HEK293 (cell line): Measurements from ENCODE around the gene HMGN1.
A peak's percentile ranks its signal among the peaks of the same experiment; 100 is the strongest.

ENCODE experiments used
- CTCF ChIA-PET: fragments of 350-600 bp; formaldehyde crosslinking; extraction: SDS; loops from one replicate; lab custom pipeline; 2021; ENCODE audit warnings: antibody characterized with exemption; lab: Yijun Ruan, JAX
- POLR2A ChIA-PET: fragments of 300-600 bp; formaldehyde crosslinking; extraction: SDS; loops from one replicate; lab custom pipeline; 2020; ENCODE audit warnings: antibody characterized with exemption, inconsistent platforms; lab: Yijun Ruan, JAX
- H3K27ac ChIP-seq: fragments of 200-500 bp; sonication (Bioruptor generic); 2 replicates; pipeline ENCODE4 v1.5.1; 2014; ENCODE audit warnings: low read depth, low read length, control low read depth, inconsistent platforms; ENCODE audit errors: extremely low read depth
- H3K36me3 ChIP-seq, 2 experiments: fragments of 200-500 bp in 1 of 2; sonication (Bioruptor generic) in 1 of 2; 1 replicate in 1 of 2; 2 replicates in 1 of 2; pipeline ENCODE4 v1.5.1; 2014 to 2017; ENCODE audit warnings: inconsistent platforms in 2 of 2, low read length in 2 of 2; ENCODE audit not compliant: control insufficient read depth in 2 of 2, insufficient read depth in 1 of 2
- H3K4me1 ChIP-seq: fragments of 200-500 bp; sonication (Bioruptor generic); 2 replicates; pipeline ENCODE4 v1.5.1; 2014; ENCODE audit warnings: mild to moderate bottlenecking, low read length, inconsistent platforms; ENCODE audit not compliant: control insufficient read depth, insufficient read depth
- H3K4me3 ChIP-seq: 2 replicates; pipeline ENCODE4 v1.5.1; 2011; ENCODE audit warnings: low read depth, mild to moderate bottlenecking, control low read depth, low read length, moderate library complexity
- H3K9me3 ChIP-seq: fragments of 200-500 bp; sonication (Bioruptor generic); 2 replicates; pipeline ENCODE4 v1.5.1; 2014; ENCODE audit warnings: low read depth, low read length, inconsistent platforms; ENCODE audit not compliant: control insufficient read depth, insufficient read depth
- IKZF3 ChIP-seq: fragments of 450-650 bp; IDR thresholded peaks from 2 replicates; pipeline ENCODE4 v1.5.0; 2018; ENCODE audit warnings: missing biosample characterization, mild to moderate bottlenecking, missing genetic modification characterization, moderate library complexity
- KLF10 ChIP-seq: fragments of 450-650 bp; IDR thresholded peaks from 2 replicates; pipeline ENCODE4 v1.5.1; 2018; ENCODE audit warnings: missing biosample characterization, mild to moderate bottlenecking, missing genetic modification characterization
- SCRT1 ChIP-seq: fragments of 450-650 bp; formaldehyde crosslinking; IDR thresholded peaks from 2 replicates; pipeline ENCODE4 v1.5.1; 2016; ENCODE audit warnings: missing biosample characterization, missing genetic modification characterization, borderline replicate concordance
- YY2 ChIP-seq: fragments of 450-650 bp; formaldehyde crosslinking; IDR thresholded peaks from 2 replicates; pipeline ENCODE4 v1.5.1; 2016; ENCODE audit warnings: missing biosample characterization, missing genetic modification characterization
- ZBTB17 ChIP-seq: fragments of 450-650 bp; formaldehyde crosslinking; IDR thresholded peaks from 2 replicates; pipeline ENCODE4 v1.5.1; 2016; ENCODE audit warnings: missing biosample characterization, missing genetic modification characterization
- ZFP41 ChIP-seq: fragments of 450-650 bp; formaldehyde crosslinking; IDR thresholded peaks from 2 replicates; pipeline ENCODE4 v1.5.1; 2016; ENCODE audit warnings: missing biosample characterization, missing genetic modification characterization, borderline replicate concordance
- ZNF169 ChIP-seq: fragments of 450-650 bp; formaldehyde crosslinking; IDR thresholded peaks from 2 replicates; pipeline ENCODE4 v1.5.1; 2016; ENCODE audit warnings: missing biosample characterization, missing genetic modification characterization
- ZNF223 ChIP-seq: fragments of 450-650 bp; formaldehyde crosslinking; IDR thresholded peaks from 2 replicates; pipeline ENCODE4 v1.5.1; 2016; ENCODE audit warnings: missing biosample characterization, missing genetic modification characterization
- ZNF24 ChIP-seq: fragments of 450-650 bp; formaldehyde crosslinking; IDR thresholded peaks from 2 replicates; pipeline ENCODE4 v1.5.1; 2016; ENCODE audit warnings: missing biosample characterization, missing genetic modification characterization
- ZNF280D ChIP-seq: fragments of 450-650 bp; formaldehyde crosslinking; IDR thresholded peaks from 2 replicates; pipeline ENCODE4 v1.5.1; 2016; ENCODE audit warnings: missing biosample characterization, missing genetic modification characterization
- ZNF362 ChIP-seq: fragments of 450-650 bp; formaldehyde crosslinking; IDR thresholded peaks from 2 replicates; pipeline ENCODE4 v1.5.1; 2016; ENCODE audit warnings: missing biosample characterization, missing genetic modification characterization
- ZNF433 ChIP-seq: fragments of 450-650 bp; formaldehyde crosslinking; IDR thresholded peaks from 2 replicates; pipeline ENCODE4 v1.5.1; 2016; ENCODE audit warnings: missing biosample characterization, missing genetic modification characterization, low read depth
- ZNF521 ChIP-seq: fragments of 450-650 bp; formaldehyde crosslinking; IDR thresholded peaks from 2 replicates; pipeline ENCODE4 v1.5.1; 2017; ENCODE audit warnings: missing biosample characterization, mild to moderate bottlenecking, missing genetic modification characterization
- ZNF560 ChIP-seq: fragments of 450-650 bp; formaldehyde crosslinking; IDR thresholded peaks from 2 replicates; pipeline ENCODE4 v1.5.1; 2017; ENCODE audit warnings: missing biosample characterization, missing genetic modification characterization, borderline replicate concordance
- ZNF701 ChIP-seq: fragments of 450-650 bp; formaldehyde crosslinking; IDR thresholded peaks from 2 replicates; pipeline ENCODE4 v1.5.1; 2016; ENCODE audit warnings: missing biosample characterization, missing genetic modification characterization
- ZNF76 ChIP-seq: fragments of 450-650 bp; formaldehyde crosslinking; IDR thresholded peaks from 2 replicates; pipeline ENCODE4; 2016; ENCODE audit warnings: low read depth, missing biosample characterization, missing genetic modification characterization, borderline replicate concordance
- ZNF768 ChIP-seq: fragments of 450-650 bp; formaldehyde crosslinking; IDR thresholded peaks from 2 replicates; pipeline ENCODE4 v1.5.1; 2018; ENCODE audit warnings: missing biosample characterization, mild to moderate bottlenecking, missing genetic modification characterization
- ZNF785 ChIP-seq: fragments of 450-650 bp; formaldehyde crosslinking; IDR thresholded peaks from 2 replicates; pipeline ENCODE4 v1.5.1; 2016; ENCODE audit warnings: missing biosample characterization, missing genetic modification characterization
- TF ChIP-seq, protein P1 (sequence below): sonication (generic); formaldehyde crosslinking; IDR thresholded peaks from 2 replicates; pipeline ENCODE4 v1.8.1; 2022; ENCODE audit warnings: mild to moderate bottlenecking, moderate library complexity, missing genetic modification reagents
- TF ChIP-seq, protein P2 (sequence below): fragments of 450-650 bp; formaldehyde crosslinking; conservative IDR thresholded peaks from 2 replicates; pipeline ENCODE4 v1.5.1; 2016; ENCODE audit warnings: low read depth, missing biosample characterization, missing genetic modification characterization
- TF ChIP-seq, protein P3 (sequence below): fragments of 450-650 bp; formaldehyde crosslinking; IDR thresholded peaks from 2 replicates; pipeline ENCODE4 v1.5.1; 2016; ENCODE audit warnings: missing biosample characterization, missing genetic modification characterization

The HMGN1 gene

GRCh38 chr21:39313571-39314142 lies 35.2 kb downstream of the HMGN1 start, which contains the start of gene BRWD1:
BRWD1 (minus strand) TSS chr21:39313632; CDS start chr21:39313491, 141 bp downstream.
- Histone ChIP-seq H3K27ac (peak within 1 kb of the TSS; percentile 81), H3K4me1 (peaks cover 6% of the 10 kb centered on the region; the same call in 1 of the 2 replicates), H3K4me3 (peak within 1 kb of the TSS; percentile 78), H3K9me3 (no peaks in the 10 kb centered on the region), H3K36me3 (peaks cover 24 to 29% of the 10 kb centered on the region in 2 experiments)
- POLR2A ChIA-PET, result interaction anchor here (0.6 to 6.8 kb wide), 20 partner anchors 13 to 526 kb away, joined by 3 to 79 read pairs (median 5); partner anchors contain the start of genes ETS2, HMGN1 and PSMG1
- CTCF ChIA-PET, result interaction anchor here (1.0 to 1.1 kb wide), 2 partner anchors 74 to 85 kb away, joined by 3 read pairs; no protein-coding TSS in a partner anchor
- TF ChIP-seq, protein P1, sequence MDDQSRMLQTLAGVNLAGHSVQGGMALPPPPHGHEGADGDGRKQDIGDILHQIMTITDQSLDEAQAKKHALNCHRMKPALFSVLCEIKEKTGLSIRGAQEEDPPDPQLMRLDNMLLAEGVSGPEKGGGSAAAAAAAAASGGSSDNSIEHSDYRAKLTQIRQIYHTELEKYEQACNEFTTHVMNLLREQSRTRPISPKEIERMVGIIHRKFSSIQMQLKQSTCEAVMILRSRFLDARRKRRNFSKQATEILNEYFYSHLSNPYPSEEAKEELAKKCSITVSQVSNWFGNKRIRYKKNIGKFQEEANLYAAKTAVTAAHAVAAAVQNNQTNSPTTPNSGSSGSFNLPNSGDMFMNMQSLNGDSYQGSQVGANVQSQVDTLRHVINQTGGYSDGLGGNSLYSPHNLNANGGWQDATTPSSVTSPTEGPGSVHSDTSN (CRISPR knock-in tag), result no peak; the same call in 1 of the 2 replicates
- peak; percentile 94 for TF ChIP-seq KLF10 (tag by site-specific recombination)
- peak; percentile 98 for TF ChIP-seq YY2
- peak; percentile 77 for TF ChIP-seq IKZF3 (tag by site-specific recombination)
- peak; percentile 83 for TF ChIP-seq ZNF362
- TF ChIP-seq ZNF433 (tag by site-specific recombination), result no peak
- TF ChIP-seq ZNF280D, result peak; percentile 85
- TF ChIP-seq, protein P2, sequence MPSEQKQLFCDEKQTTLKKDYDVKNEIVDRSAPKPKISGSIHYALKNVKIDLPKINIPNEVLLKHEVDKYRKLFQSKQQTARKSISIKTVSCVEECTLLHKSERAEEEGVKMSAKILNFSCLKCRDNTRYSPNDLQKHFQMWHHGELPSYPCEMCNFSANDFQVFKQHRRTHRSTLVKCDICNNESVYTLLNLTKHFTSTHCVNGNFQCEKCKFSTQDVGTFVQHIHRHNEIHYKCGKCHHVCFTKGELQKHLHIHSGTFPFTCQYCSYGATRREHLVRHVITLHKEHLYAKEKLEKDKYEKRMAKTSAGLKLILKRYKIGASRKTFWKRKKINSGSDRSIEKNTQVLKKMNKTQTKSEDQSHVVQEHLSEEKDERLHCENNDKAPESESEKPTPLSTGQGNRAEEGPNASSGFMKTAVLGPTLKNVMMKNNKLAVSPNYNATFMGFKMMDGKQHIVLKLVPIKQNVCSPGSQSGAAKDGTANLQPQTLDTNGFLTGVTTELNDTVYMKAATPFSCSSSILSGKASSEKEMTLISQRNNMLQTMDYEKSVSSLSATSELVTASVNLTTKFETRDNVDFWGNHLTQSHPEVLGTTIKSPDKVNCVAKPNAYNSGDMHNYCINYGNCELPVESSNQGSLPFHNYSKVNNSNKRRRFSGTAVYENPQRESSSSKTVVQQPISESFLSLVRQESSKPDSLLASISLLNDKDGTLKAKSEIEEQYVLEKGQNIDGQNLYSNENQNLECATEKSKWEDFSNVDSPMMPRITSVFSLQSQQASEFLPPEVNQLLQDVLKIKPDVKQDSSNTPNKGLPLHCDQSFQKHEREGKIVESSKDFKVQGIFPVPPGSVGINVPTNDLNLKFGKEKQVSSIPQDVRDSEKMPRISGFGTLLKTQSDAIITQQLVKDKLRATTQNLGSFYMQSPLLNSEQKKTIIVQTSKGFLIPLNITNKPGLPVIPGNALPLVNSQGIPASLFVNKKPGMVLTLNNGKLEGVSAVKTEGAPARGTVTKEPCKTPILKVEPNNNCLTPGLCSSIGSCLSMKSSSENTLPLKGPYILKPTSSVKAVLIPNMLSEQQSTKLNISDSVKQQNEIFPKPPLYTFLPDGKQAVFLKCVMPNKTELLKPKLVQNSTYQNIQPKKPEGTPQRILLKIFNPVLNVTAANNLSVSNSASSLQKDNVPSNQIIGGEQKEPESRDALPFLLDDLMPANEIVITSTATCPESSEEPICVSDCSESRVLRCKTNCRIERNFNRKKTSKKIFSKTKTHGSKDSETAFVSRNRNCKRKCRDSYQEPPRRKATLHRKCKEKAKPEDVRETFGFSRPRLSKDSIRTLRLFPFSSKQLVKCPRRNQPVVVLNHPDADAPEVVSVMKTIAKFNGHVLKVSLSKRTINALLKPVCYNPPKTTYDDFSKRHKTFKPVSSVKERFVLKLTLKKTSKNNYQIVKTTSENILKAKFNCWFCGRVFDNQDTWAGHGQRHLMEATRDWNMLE (tag by site-specific recombination), result peak; percentile 63; the same call in 1 of the 2 replicates
- TF ChIP-seq SCRT1 (tag by site-specific recombination), result peak; percentile 36; the same call in 1 of the 2 replicates
- peak; percentile 83 for TF ChIP-seq ZNF223 (tag by site-specific recombination)
- TF ChIP-seq ZNF521, result no peak
- TF ChIP-seq ZFP41 (tag by site-specific recombination), result peak; percentile 96
- TF ChIP-seq ZNF560, result peak; percentile 73
- TF ChIP-seq ZNF701 (tag by site-specific recombination), result peak; percentile 86; the same call in 1 of the 2 replicates
- TF ChIP-seq ZNF76, result peak; percentile 94
- peak; percentile 99 for TF ChIP-seq ZNF24 (tag by site-specific recombination)
- TF ChIP-seq, protein P3, sequence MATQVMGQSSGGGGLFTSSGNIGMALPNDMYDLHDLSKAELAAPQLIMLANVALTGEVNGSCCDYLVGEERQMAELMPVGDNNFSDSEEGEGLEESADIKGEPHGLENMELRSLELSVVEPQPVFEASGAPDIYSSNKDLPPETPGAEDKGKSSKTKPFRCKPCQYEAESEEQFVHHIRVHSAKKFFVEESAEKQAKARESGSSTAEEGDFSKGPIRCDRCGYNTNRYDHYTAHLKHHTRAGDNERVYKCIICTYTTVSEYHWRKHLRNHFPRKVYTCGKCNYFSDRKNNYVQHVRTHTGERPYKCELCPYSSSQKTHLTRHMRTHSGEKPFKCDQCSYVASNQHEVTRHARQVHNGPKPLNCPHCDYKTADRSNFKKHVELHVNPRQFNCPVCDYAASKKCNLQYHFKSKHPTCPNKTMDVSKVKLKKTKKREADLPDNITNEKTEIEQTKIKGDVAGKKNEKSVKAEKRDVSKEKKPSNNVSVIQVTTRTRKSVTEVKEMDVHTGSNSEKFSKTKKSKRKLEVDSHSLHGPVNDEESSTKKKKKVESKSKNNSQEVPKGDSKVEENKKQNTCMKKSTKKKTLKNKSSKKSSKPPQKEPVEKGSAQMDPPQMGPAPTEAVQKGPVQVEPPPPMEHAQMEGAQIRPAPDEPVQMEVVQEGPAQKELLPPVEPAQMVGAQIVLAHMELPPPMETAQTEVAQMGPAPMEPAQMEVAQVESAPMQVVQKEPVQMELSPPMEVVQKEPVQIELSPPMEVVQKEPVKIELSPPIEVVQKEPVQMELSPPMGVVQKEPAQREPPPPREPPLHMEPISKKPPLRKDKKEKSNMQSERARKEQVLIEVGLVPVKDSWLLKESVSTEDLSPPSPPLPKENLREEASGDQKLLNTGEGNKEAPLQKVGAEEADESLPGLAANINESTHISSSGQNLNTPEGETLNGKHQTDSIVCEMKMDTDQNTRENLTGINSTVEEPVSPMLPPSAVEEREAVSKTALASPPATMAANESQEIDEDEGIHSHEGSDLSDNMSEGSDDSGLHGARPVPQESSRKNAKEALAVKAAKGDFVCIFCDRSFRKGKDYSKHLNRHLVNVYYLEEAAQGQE (tag by site-specific recombination), result peak; percentile 75
- TF ChIP-seq ZNF785, result peak; percentile 99
- TF ChIP-seq ZNF768, result peak; percentile 68; the same call in 1 of the 2 replicates
- TF ChIP-seq ZBTB17 (tag by site-specific recombination), result peak; percentile 95
- peak; percentile 94 for TF ChIP-seq ZNF169 (tag by site-specific recombination)
